Measurements from ENCODE around the gene COL5A1.

COL5A1 gene

GRCh38 chr9:134822541-134822940 is 180.9 kb downstream of the COL5A1 start:
- Mint-ChIP-seq H3K36me3 (no peaks in the 10 kb centered on the region), H3K27ac (no peak overlapping the region), H3K4me3 (no peak overlapping the region), H3K27me3 (no peaks in the 10 kb centered on the region), H3K4me1 (ENCODE audit: low read depth) (no peaks in the 10 kb centered on the region), H3K9me3 (ENCODE audit: low read depth) (no peaks in the 10 kb centered on the region)

- Mint-ChIP-seq H3K4me3 (no peak overlapping the region), H3K4me1 (ENCODE audit: low read depth) (no peaks in the 10 kb centered on the region), H3K36me3 (no peaks in the 10 kb centered on the region), H3K9me3 (ENCODE audit: low read depth) (no peaks in the 10 kb centered on the region), H3K27me3 (no peaks in the 10 kb centered on the region), H3K27ac (no peak overlapping the region)
Measured at GRCh38 chr9:134823623-134824022, 182.0 kb downstream of the COL5A1 start.

- Mint-ChIP-seq H3K4me3 (no peak overlapping the region), H3K27me3 (no peaks in the 10 kb centered on the region), H3K9me3 (ENCODE audit: low read depth) (no peaks in the 10 kb centered on the region), H3K36me3 (no peaks in the 10 kb centered on the region), H3K4me1 (ENCODE audit: low read depth) (no peaks in the 10 kb centered on the region), H3K27ac (no peak overlapping the region)
Measured at GRCh38 chr9:134824583-134824982, 183.0 kb downstream of the COL5A1 start.

GRCh38 chr9:134825025-134825424 is 183.4 kb downstream of the COL5A1 start:
- H3K4me3 Mint-ChIP-seq: no peak overlapping the region
- no peak overlapping the region for H3K27ac Mint-ChIP-seq
- no peaks in the 10 kb centered on the region for H3K27me3 Mint-ChIP-seq
- H3K4me1 Mint-ChIP-seq (ENCODE audit: low read depth): no peaks in the 10 kb centered on the region
- no peaks in the 10 kb centered on the region for H3K9me3 Mint-ChIP-seq (ENCODE audit: low read depth)
- no peaks in the 10 kb centered on the region for H3K36me3 Mint-ChIP-seq

- Mint-ChIP-seq H3K4me1 (ENCODE audit: low read depth) (no peaks in the 10 kb centered on the region), H3K9me3 (ENCODE audit: low read depth) (no peaks in the 10 kb centered on the region), H3K4me3 (no peak overlapping the region), H3K27me3 (no peaks in the 10 kb centered on the region), H3K36me3 (no peaks in the 10 kb centered on the region), H3K27ac (no peak overlapping the region)
Measured at GRCh38 chr9:134826336-134827285, 185.0 kb downstream of the COL5A1 start.

GRCh38 chr9:134827559-134827958 is 186.0 kb downstream of the COL5A1 start:
- H3K4me3 Mint-ChIP-seq: no peak overlapping the region
- H3K4me1 Mint-ChIP-seq (ENCODE audit: low read depth): no peaks in the 10 kb centered on the region
- H3K9me3 Mint-ChIP-seq (ENCODE audit: low read depth): no peaks in the 10 kb centered on the region
- H3K27me3 Mint-ChIP-seq: no peaks in the 10 kb centered on the region
- H3K36me3 Mint-ChIP-seq: no peaks in the 10 kb centered on the region
- no peak overlapping the region for H3K27ac Mint-ChIP-seq

GRCh38 chr9:134827993-134828392 is 186.4 kb downstream of the COL5A1 start:
- no peaks in the 10 kb centered on the region for H3K27me3 Mint-ChIP-seq
- H3K4me1 Mint-ChIP-seq (ENCODE audit: low read depth): no peaks in the 10 kb centered on the region
- H3K36me3 Mint-ChIP-seq: no peaks in the 10 kb centered on the region
- H3K27ac Mint-ChIP-seq: no peak overlapping the region
- H3K9me3 Mint-ChIP-seq (ENCODE audit: low read depth): no peaks in the 10 kb centered on the region
- no peak overlapping the region for H3K4me3 Mint-ChIP-seq

GRCh38 chr9:134828892-134829291 is 187.3 kb downstream of the COL5A1 start:
- no peaks in the 10 kb centered on the region for H3K27me3 Mint-ChIP-seq
- no peaks in the 10 kb centered on the region for H3K36me3 Mint-ChIP-seq
- H3K4me1 Mint-ChIP-seq (ENCODE audit: low read depth): no peaks in the 10 kb centered on the region
- no peak overlapping the region for H3K4me3 Mint-ChIP-seq
- H3K9me3 Mint-ChIP-seq (ENCODE audit: low read depth): no peaks in the 10 kb centered on the region
- H3K27ac Mint-ChIP-seq: no peak overlapping the region

GRCh38 chr9:134829356-134829937 is 187.8 kb downstream of the COL5A1 start:
- Mint-ChIP-seq H3K27ac (no peak overlapping the region), H3K4me1 (ENCODE audit: low read depth) (no peaks in the 10 kb centered on the region), H3K27me3 (no peaks in the 10 kb centered on the region), H3K9me3 (ENCODE audit: low read depth) (no peaks in the 10 kb centered on the region), H3K4me3 (no peak overlapping the region), H3K36me3 (no peaks in the 10 kb centered on the region)

- Mint-ChIP-seq H3K4me3 (no peak overlapping the region), H3K27ac (no peak overlapping the region), H3K9me3 (ENCODE audit: low read depth) (no peaks in the 10 kb centered on the region), H3K27me3 (no peaks in the 10 kb centered on the region), H3K36me3 (no peaks in the 10 kb centered on the region), H3K4me1 (ENCODE audit: low read depth) (no peaks in the 10 kb centered on the region)
Measured at GRCh38 chr9:134830126-134830525, 188.5 kb downstream of the COL5A1 start.

- H3K9me3 Mint-ChIP-seq (ENCODE audit: low read depth): no peaks in the 10 kb centered on the region
- H3K27ac Mint-ChIP-seq: no peak overlapping the region
- no peaks in the 10 kb centered on the region for H3K27me3 Mint-ChIP-seq
- no peaks in the 10 kb centered on the region for H3K36me3 Mint-ChIP-seq
- H3K4me1 Mint-ChIP-seq (ENCODE audit: low read depth): no peaks in the 10 kb centered on the region
- H3K4me3 Mint-ChIP-seq: no peak overlapping the region
Measured at GRCh38 chr9:134830926-134831720, 189.5 kb downstream of the COL5A1 start.

GRCh38 chr9:134832471-134832870 is 190.9 kb downstream of the COL5A1 start:
- no peaks in the 10 kb centered on the region for H3K27me3 Mint-ChIP-seq
- no peaks in the 10 kb centered on the region for H3K9me3 Mint-ChIP-seq (ENCODE audit: low read depth)
- H3K4me3 Mint-ChIP-seq: no peak overlapping the region
- H3K36me3 Mint-ChIP-seq: no peaks in the 10 kb centered on the region
- no peaks in the 10 kb centered on the region for H3K4me1 Mint-ChIP-seq (ENCODE audit: low read depth)
- no peak overlapping the region for H3K27ac Mint-ChIP-seq

GRCh38 chr9:134833294-134833880 is 191.8 kb downstream of the COL5A1 start:
- Mint-ChIP-seq H3K27me3 (no peaks in the 10 kb centered on the region), H3K27ac (no peak overlapping the region), H3K4me1 (ENCODE audit: low read depth) (no peaks in the 10 kb centered on the region), H3K9me3 (ENCODE audit: low read depth) (no peaks in the 10 kb centered on the region), H3K4me3 (no peak overlapping the region), H3K36me3 (no peaks in the 10 kb centered on the region)

- H3K9me3 Mint-ChIP-seq (ENCODE audit: low read depth): no peaks in the 10 kb centered on the region
- no peaks in the 10 kb centered on the region for H3K4me1 Mint-ChIP-seq (ENCODE audit: low read depth)
Measured at GRCh38 chr9:134834217-134834956, 192.8 kb downstream of the COL5A1 start.

More at GRCh38 chr9:134834217-134834956, 192.8 kb downstream of the COL5A1 start:
- H3K36me3 Mint-ChIP-seq: no peaks in the 10 kb centered on the region
- no peak overlapping the region for H3K4me3 Mint-ChIP-seq
- H3K27me3 Mint-ChIP-seq: no peaks in the 10 kb centered on the region
- H3K27ac Mint-ChIP-seq: no peak overlapping the region

All from activated naive CD8-positive, alpha-beta T cell (primary cell).